Measurements from ENCODE around the gene UBAC2.
A peak's percentile ranks its signal among the peaks of the same experiment; 100 is the strongest.

UBAC2 gene

GRCh38 chr13:99315186-99315585 is 114.5 kb downstream of the UBAC2 start:
- no peak for DNase-seq

GRCh38 chr13:99316224-99316623 is 115.6 kb downstream of the UBAC2 start:
- DNase-seq = no peak

GRCh38 chr13:99316657-99317256 is 116.1 kb downstream of the UBAC2 start:
- DNase-seq = peak; percentile 82

- no peak for DNase-seq
Measured at GRCh38 chr13:99320693-99321481, 120.2 kb downstream of the UBAC2 start.

GRCh38 chr13:99321709-99322108 is 121.1 kb downstream of the UBAC2 start:
- DNase-seq = no peak

- DNase-seq = no peak
Measured at GRCh38 chr13:99322297-99323103, 121.8 kb downstream of the UBAC2 start.

- no peak for DNase-seq
Measured at GRCh38 chr13:99323488-99323887, 122.8 kb downstream of the UBAC2 start.

GRCh38 chr13:99326012-99326411 is 125.4 kb downstream of the UBAC2 start:
- DNase-seq = no peak

GRCh38 chr13:99327126-99327525 is 126.5 kb downstream of the UBAC2 start:
- DNase-seq = no peak

GRCh38 chr13:99327761-99328160 is 127.1 kb downstream of the UBAC2 start:
- DNase-seq = no peak

- no peak for DNase-seq
Measured at GRCh38 chr13:99329477-99329876, 128.8 kb downstream of the UBAC2 start.

GRCh38 chr13:99330942-99331341 is 130.3 kb downstream of the UBAC2 start:
- DNase-seq = no peak

GRCh38 chr13:99331881-99332293 is 131.2 kb downstream of the UBAC2 start:
- no peak for DNase-seq

- DNase-seq = no peak
Measured at GRCh38 chr13:99332456-99332855, 131.8 kb downstream of the UBAC2 start.

GRCh38 chr13:99334221-99334620 is 133.6 kb downstream of the UBAC2 start:
- no peak for DNase-seq

GRCh38 chr13:99335087-99335486 is 134.4 kb downstream of the UBAC2 start:
- no peak for DNase-seq

- no peak for DNase-seq
Measured at GRCh38 chr13:99335603-99336002, 134.9 kb downstream of the UBAC2 start.

GRCh38 chr13:99339230-99339721 is 138.6 kb downstream of the UBAC2 start:
- no peak for DNase-seq

GRCh38 chr13:99339736-99340397 is 139.2 kb downstream of the UBAC2 start:
- no peak for DNase-seq

GRCh38 chr13:99340638-99341037 is 140.0 kb downstream of the UBAC2 start:
- DNase-seq = no peak

- no peak for DNase-seq
Measured at GRCh38 chr13:99341969-99342722, 141.5 kb downstream of the UBAC2 start.

GRCh38 chr13:99342723-99343315 is 142.2 kb downstream of the UBAC2 start:
- DNase-seq = no peak

Measured in NCI-H1092 treated with DMSO at 0.1 percent for 48 hours (cell line).